Retina (tissue), 1 donor: ENCODE data around the gene SPINK8.
"Not testable (repeated sequence)": the region's sequence is repeated elsewhere in the genome, so short reads cannot be mapped to it uniquely, and the experiment has no call there.

ENCODE experiments used
- DNase-seq: peaks from one replicate; pipeline ENCODE4 v3.0.0-alpha.2; 2016

SPINK8 gene

DNA sequence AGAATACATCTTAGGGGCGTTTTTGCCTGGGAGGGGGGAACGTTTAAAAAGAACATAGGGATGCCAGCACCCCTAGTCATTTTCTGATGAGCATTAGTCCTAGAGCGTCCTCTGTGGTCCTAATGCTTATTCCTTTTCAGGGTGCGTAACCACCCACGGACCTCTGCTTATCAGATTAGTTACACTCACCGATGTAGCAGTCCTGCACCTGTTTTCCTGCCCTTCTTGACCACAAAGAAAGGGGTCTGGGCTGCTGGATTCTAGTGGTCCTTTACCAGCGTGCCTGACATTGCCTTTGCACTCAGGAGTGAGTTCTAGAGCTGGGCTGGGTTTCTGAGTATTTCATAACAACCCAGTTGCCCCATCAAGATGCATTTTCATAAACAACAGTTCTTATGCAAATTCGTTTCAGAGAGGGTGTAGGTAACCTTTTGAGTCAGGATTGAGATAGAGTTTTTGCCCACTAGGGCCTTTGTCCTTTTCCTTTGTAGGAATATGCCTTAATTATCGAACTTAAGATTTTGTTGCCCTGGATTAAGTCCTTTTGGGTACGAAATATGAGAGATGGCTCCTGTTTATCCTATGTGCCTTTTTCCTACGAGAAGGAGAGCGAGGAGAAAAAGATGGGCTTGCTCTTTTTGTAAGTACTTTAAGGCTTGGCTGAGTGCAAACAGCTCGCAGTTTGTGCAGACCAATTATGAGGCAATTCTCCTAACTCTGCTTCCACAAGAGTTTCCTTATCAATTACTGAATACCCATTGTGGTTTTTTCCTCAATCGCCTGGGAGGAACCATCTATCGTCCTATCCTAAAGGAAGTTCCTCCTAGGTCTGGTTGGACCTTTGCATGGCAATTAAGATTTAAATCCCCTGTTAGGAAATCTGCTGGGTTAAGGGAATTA lies at the start of gene SPINK8:
Gene SPINK8 (minus strand): TSS at position 316 of the 900 bp plus-strand sequence. CDS start 5,320 bp downstream, outside the sequence.
- DNase-seq = not testable (repeated sequence)

DNA sequence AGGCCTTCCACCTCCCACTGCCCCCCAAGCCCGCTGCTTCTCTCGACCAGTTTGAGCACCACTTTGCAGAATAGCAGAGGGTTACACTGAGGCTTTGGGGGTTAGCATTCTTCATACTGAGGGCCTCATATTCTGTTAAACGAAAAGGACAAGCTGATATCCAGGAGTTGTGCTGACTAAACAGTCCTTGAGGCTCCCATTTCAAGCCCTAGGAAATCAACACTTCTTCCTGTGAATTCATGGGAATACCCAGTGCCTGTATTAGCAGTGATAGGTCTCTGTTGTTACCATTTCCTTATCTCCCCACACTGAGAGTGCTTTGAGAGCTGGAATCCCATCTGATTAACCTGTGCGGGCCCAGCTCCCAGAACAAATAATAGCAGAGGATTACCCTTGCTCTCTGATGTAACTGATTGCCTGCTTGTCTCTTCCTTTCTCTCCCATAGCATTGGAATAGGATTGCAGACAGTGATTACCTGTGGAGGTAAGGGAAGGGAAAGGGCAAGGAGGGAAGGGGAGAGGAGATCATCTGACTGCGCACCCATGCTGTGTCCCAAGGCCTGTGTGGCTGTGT lies 39.5 kb upstream of the SPINK8 start:
- no peak for DNase-seq

DNA sequence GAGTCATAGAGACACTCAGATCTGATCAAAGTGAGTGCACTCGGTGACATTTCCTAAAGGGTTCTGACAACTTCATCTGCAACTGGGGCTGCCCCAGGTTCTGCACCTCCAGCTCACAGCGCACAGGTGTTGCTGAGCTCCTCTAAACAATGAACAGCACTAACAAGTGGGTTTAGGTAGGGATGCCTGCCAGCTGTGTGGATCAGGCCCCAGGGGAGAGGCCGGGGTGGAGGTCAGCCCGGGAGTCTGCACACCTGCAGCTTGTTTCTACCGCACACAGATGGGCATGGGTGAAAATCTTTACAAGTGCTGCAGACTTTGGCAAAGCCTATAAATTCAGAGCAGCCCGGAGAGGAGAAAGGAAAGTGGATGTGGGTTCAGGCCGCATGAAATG lies 38.9 kb upstream of the SPINK8 start:
- no peak for DNase-seq

DNA sequence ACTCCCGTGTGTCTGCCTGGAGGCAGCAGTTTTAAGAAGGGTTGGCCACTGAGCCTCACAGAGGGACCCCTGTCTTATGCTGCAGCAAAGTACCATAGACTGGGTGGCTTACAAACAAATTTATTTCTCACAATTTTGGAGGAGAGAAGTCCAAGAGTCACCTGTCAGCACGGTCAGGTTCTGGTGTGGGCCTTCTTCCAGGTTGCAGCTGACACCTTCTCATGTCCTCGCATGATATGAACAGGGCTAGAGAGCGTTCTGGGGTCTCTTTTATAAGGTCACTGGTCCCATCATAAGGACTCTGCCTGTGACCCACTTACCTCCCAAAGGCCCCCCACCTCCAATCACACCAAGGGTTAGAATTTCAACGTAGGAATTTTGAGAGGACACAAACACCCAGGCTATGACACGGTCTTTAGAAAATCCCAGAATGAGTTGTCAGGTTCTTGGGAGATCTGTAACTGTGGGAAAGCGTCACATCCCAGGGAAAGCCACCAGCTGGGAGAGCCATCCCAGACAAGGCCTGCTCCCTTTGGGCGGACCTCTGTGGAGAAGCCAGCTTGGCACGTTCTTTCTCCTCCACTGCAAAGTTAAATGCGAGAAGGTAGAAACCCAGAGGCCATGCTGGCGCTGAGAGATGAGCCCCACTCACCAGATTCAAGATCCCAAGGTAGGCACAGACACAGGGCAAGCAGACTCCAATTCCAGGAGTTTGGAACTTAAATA lies 38.4 kb upstream of the SPINK8 start, which contains the start of gene FBXW12:
Gene FBXW12 (plus strand): TSS at position 569 of the 726 bp plus-strand sequence. CDS start 549 bp downstream, outside the sequence.
- DNase-seq = no peak

DNA sequence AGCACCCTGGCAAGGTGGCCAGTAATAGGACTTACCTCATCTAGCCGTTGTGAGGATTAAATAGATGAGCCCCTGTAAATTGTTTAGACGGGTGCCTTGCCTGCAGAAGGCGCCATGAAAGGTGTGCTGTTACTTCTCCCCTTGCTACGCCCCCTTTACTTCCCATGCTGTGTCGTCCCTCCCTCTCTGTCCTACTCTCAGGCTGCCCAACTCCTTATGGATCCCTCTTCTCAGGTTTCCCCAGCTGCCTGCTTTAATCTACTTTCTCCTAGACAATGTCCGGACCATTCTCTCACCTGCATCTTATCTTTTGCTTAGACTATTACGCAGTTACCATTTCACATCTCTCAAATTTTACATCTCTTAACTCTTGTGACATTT lies 36.9 kb upstream of the SPINK8 start:
- no peak for DNase-seq

DNA sequence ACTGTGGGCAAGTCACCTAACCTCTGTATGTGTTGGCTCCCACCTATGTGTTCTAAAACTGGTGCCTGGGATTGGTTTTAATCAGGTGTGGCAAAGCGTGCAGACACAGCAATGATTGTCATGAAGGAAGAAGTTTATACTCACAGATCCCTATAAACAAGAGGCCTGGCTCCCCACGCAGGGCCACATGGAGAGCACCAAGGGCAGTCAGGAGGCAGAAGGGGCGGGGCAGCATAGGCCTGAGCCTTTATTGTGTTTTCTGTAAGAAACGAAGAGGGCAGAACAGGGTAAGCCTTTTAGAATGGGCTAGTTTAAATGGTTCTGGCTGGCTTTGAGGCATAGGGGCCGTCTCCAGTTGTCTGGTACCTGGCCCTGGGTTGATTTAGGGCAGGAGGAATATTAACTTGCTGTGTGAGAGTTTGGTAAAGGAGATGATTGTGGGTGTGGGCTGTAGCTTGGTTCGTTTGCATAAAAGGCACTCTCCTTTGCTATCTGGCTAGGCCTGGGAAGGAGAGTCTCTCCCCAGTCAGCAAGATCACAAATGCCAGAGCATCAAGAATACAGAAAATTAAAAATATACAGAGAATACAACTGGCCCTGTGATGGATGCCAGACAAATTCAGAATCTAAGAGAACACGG lies 36.4 kb upstream of the SPINK8 start:
- DNase-seq = no peak

DNA sequence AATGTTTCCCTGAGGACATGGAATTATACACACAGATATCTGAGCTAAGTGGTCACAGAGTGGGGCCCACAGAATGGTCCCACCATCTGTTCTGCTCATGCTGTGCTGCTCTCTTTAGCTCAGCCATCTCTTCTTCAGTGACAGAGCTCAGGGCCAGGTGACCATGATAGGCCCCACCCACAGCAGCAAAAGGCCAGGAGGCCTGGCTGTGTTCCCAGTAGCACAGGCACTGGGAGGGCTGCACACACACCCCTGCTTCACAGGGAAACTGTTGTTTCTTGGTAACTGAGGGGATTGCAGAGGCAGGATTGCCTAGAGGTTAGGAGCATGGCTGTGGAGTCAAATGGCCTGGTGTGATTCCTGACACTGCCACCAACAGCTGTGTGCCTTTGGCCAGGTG lies 33.7 kb upstream of the SPINK8 start:
- no peak for DNase-seq

DNA sequence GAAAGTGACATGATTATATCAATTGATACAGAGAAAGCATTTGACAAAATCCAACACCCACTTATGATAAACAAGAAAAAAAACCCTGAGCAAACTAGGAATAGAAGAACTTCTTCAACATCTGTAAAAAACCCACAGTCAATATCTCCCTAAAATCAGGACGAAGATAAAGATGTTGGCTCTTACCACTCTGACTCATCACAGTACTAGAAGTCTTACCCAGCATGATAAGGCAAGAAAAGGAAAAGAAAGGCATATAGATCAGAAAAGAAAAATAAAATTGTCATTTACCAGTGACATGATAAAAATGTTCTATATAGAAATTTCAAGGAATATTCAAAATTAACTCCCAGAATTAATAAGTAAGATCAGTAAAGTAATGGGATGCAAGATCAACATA lies 31.4 kb upstream of the SPINK8 start:
- no peak for DNase-seq

DNA sequence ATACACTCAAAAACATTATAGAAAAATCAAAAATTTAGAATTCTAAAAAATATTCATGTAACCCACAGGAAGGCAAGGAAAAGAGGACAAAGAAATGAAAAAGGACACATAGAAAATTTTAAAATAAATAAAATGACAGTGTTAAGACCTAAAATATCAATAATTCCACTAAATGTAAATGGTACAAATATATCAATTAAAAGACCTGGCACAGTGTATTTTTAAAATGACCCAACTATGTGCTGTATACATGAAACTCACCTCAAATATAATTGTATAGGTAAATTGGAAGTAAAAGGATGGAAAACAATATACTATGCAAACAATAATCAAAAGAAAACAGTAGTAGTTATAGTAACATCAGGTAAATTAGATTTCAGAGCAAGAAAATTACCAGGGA lies 28.5 kb upstream of the SPINK8 start:
- no peak for DNase-seq

DNA sequence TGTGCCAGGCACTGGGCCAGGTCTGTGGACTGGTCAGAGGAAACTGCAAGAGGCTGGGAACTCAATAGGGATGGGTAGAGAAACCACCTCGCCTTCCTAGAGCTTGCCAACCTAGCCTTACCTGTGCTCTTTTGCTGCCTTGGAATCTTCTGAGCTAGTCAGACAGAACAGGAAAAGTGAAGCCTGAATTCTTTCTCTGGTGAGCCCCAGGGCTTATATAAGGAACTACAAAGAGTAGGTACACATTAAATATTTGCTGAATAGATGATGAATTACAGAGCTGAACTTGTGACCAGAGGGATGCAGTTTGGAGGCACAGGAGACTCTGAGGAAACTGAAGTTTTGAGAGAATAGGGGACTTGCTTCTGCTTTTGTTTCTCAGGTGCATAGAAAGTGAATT lies 23.0 kb upstream of the SPINK8 start:
- DNase-seq = no peak

DNA sequence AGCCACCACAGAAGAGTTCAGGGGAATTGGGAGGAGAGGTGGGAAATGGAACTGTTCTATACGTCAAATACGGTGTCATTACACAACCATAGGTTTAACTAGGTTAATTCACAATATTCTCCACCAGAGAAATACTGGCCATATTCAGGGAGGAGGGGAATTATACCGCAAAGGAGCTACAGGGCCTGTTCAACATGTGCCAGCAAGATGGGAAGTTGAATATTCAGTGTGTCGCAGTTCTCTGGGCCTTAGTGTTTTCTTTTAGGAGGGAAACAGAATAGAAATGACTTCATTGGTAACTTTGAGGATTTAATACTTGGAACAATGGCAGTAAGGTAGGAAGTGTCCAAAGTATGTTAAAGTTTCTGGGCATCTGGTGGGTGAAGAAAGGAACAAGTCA lies 20.5 kb upstream of the SPINK8 start:
- no peak for DNase-seq

DNA sequence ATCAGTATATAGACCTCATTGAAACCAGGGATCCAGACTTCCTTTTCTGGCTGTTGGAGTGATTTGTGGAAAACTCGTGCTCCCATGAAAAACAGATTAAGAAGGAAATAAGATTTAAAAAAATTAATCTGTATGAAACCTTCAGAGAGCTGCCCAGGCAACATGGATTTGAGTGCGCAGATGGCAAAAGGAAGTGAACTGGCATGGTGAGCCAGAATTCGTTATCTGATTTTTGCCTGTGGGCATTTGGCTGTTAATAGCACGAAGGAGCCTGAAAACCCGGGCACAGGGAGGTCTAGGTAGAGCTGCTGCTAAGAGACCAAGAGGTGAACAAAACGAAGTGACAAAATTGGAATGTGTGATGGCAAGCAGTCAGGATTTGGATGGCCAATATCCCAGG lies 19.1 kb upstream of the SPINK8 start:
- DNase-seq = no peak

DNA sequence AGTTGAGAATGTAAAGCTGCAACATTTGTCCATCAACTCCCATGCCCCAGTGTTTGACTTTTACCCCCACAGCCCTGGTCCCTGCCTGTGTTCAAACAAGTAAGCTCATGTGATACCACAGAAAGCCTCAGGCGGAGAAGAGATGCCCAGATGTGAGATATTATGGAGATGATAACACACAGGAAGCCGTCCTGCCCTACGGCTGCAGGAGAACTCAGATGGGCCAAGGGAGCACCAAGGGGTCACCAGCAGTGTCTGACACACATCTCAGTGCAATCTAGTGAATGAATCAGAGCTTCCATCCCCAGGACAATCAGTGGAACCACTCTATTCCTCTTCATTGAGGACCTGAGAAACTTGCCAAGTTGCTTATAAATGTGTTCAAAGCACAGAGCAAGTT lies 14.0 kb upstream of the SPINK8 start:
- DNase-seq = no peak

DNA sequence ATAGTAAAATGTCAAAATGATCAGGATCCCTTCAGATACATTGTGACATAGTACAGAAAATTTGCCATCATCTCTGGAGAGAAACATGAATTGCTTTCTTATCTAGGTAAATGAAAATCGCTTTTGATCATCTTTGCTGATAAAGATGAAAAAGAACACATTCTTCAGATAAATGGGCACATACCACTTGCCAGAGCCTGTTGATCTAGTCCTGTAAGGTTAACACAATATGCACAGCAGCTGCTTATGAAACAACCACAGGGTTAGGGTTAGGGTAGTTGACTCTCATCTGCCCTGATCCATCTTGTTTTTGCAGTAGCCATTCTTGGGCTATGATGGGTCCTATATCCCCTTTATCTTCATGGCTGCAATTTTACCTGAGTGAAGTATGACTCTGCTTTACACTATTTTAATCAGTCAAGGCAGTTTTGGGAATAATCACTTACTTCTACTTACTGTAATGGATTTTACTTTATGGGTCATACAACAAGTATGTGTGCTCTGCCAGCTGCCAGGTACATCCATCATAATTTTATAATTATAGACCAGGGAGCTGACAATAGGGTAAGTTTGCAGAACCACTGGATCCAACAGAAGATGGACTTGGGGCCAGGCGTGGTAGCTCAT lies 12.6 kb upstream of the SPINK8 start:
- no peak for DNase-seq

DNA sequence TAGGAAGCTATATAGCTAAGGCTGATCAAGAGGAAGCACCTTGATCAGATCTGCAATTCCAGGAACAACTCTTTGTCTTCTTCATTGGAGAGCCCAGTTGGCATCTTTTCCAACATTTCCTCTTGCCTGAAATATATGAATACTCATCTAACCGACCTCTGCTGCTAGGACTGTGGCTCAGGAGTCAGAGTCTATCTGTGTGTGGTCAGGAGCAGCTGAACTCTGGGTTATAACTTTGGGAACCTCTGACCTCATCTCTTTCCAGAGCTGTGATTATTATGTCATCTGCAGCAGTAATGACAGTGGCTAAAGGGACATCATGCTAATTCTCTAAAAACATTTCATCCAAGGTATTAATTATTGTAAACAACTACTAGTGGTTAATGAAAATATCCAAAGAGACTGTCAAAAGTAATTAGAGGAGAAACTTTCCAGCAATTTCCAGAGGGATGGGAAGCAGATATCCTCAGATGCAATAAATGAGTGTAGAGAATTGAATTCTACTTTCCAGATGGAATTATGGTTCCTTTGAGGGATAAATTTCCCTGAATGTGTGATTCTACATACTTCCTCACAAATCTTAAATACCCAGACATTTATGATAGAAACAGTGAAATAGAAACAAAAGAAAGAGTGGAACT lies 11.5 kb upstream of the SPINK8 start:
- DNase-seq = no peak

DNA sequence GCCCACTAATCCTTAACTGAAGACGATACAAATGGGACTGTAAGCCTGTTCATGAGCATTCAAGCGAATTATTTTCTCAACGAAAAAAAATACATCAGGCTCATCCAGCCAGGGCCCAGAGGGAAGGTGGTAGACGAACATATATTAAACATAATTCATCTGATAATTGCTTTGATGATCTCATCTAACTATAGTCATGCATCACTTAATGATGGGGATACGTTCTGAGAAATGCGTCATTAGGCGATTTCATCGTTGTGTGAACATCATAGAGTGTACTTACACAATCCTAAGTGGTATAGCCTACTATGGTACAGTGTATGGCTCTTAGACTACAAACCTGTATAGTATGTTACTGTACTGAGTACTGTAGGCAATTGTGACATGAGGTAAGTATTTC lies 10.0 kb upstream of the SPINK8 start:
- DNase-seq = no peak

DNA sequence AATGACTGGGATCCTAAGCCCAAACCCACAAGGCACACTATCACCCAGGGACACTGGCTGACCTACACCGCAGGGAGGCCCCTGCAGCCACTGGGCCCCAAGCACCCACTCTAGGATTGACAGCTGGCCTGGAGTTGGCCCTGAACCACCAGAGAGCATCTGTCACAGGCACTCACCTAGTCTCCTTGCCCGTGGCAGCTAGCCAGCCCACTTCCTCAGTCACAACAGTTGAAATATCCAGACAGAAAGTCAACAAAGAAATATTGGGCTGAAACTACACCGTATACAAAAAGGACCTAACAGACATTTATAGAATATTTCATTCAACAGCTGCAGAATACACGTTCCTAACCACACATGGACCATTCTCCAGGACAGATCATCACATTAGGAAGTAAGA lies 5.2 kb upstream of the SPINK8 start:
- no peak for DNase-seq

DNA sequence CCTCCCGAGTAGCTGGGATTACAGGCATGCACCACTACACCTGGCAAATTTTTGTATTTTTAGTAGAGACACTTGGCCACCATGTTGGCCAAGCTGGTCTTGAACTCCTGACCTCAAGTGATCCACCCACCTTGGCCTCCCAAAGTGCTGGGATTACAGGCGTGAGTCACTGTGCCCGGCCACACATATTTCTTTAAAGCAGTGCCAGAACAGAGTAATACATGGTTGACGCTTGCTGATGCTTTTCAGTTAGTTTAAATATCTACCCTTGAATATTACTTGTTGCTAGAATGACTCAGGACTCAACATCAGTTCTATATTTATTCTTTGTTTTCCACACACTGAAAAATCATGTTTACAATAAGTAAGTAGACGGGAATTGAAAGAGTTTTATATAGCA lies 4.1 kb upstream of the SPINK8 start:
- DNase-seq = not testable (repeated sequence)

DNA sequence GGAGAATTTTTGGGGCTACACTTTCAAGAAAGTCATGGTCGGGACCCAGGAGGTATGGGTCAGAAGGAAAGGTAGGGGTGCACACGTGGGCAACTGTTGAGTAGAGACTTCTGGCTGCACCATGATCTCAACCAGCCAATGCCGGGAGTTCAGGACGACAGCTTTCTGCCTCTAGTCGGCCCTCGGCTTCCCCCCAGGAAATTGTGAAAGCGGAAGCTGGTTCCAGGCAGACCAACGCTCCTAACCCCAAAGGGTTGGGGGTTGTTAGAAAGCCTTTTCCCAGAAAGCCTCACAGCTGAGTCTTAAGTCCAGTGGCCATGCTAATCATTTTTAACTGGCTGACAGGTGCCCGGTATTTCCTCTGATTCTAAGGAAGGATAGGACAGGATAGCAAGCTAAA lies 1.8 kb upstream of the SPINK8 start:
- not testable (repeated sequence) for DNase-seq

DNA sequence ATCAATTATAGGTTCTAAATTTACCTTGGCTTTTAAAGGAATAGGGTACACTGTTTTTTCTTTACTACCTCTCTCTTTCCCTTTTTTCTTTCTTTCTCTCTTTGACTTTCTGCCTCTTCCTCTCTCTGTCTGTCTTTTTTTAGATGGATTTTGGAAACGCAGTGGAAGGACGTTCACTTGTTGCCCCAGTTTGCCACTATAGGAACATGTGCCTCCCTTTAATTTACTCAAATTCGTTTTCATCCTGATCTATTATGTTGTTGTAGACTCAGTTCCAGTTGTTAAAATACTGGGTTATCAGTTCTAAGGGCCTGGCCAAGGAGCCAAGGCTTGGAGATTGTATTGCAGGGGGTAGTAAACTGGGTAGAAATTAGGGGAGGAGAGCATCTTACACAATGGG lies 1.1 kb upstream of the SPINK8 start:
- DNase-seq = no peak

DNA sequence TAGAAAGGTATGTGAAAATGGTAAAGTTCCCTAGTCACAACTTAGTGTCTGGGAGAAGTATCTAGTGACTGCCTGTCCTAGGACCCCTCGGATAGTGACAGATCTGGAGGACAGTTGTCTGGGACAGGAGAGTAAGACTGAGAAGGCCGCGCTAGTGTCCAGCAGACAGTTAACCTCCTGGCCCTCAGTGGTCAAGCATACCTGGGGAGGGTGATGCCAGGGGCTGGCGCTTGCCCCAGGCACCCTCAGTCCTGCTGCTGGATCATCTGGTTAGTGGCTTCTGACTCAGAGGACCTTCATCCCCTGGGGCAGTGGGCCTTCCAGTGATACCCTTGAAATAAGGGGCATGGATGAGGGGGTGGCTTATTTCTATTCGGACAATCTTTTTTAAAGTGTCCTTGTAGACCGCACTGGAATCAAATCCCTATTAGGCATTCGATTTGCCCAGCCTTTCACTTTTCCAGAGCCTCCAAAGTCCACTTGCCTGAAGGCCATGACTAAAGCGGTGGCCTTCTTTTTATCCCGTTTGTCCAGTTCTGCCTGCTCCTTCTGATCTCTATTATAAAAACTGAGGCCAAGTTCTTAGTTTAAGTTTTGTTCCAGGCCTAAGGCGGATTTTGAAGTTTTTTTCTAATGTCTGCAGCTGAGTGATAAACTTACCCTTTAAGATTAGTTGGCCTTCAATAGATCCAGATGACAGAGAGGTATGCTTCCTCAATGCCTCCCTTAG lies 1.6 kb downstream of the SPINK8 start:
- not testable (repeated sequence) for DNase-seq

DNA sequence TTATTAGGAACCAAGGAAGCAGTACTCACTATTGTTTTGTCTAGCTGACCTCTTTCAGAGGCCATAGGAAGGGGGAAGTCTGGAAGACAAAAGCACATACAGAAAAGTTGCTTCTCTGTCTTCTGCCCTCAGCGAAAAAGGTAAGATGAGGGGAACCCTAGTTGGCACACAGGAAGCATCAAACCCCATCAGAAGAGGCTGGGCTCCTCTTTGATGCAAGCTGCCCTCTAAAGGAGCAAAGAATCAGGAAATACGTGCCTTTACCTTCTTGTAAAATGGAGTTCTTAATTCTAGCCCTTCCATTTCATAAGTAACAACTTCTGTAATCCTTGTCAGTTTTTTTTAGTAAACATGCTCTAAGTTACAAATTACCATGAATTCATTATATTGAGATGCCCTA lies 12.5 kb downstream of the SPINK8 start:
- DNase-seq = no peak
